HFF-Myc (cell line): ENCODE data around the gene TNS1.

Experiments used
- DNase-seq: peaks from one replicate; pipeline ENCODE4 v3.0.0-alpha.2; 2011; ENCODE audit warnings: low read depth; ENCODE audit errors: extremely low read depth
- H3K4me3 ChIP-seq: replicated peaks from 2 replicates; pipeline ENCODE4 v1.5.1; 2011; ENCODE audit warnings: low read depth, mild to moderate bottlenecking, control low read depth, low read length
- CTCF ChIP-seq: IDR thresholded peaks from 2 replicates; pipeline ENCODE4 v1.5.1; 2012; ENCODE audit warnings: mild to moderate bottlenecking, low read depth, low read length, control low read depth; ENCODE audit errors: missing control alignments

TNS1 gene

GRCh38 chr2:217971166-217971565 is 31.6 kb downstream of the TNS1 start:
- no peak overlapping the region for H3K4me3 ChIP-seq
- TF ChIP-seq CTCF: no peak
- no peak for DNase-seq

DNA sequence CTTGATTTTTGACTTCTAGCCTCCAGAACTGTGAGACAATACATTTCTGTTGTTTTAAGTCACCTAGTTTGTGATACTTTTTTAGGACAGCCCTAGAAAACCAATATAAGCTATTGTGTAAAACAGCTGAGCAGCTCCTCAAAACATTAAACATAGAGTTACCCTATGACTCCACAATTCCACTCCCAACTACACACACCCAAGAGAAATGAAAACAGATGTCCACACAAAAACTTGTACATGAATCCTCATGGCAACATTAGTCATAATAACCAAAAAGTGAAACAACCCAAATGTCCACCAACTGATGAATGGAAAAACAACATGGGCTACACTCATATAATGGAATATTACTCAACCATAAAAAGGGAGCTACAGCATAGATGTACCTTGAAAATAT is 32.6 kb downstream of the TNS1 start:
- DNase-seq: no peak

DNA sequence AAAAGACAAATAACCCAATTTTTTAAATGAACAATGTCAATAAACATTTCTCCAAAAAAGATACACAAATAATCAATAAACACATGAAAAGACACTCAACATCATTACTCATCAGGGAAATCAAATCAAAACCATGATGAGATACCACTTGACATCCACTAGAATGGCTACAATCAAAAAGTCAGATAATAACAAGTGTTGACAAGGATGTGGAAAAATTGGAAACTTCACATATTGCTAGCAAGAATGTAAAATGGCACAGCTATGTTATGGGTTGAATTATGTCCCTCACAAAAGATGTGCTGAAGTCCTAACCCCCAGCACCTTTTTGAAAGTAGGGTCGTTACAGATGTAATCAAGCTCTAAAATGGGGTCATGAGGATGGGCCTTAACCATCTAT is 33.2 kb downstream of the TNS1 start:
- H3K4me3 ChIP-seq: no peak overlapping the region
- TF ChIP-seq CTCF: no peak
- DNase-seq: no peak

More for the DNA sequence above, 32.6 kb downstream of the TNS1 start:
- TF ChIP-seq CTCF: no peak
- H3K4me3 ChIP-seq: no peak overlapping the region

DNA sequence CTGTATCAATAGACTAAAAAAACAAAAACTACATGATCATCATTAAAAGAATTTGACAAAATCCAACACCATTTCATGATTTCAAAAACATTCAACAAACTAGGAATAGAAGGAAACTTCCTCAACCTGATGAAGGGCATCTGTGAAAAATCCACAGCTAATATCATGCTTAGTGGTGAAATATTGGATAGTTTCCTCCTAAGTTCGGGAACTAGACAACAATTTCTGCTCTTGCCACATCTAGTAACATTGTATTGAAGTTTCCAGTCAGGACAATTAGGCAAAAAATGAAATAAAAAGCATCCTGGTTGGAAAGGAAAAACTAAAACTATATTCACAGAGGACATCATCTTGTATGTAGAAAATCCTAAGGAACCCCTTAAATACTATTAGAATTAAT is 34.8 kb downstream of the TNS1 start:
- no peak for TF ChIP-seq CTCF
- no peak for DNase-seq
- H3K4me3 ChIP-seq: no peak overlapping the region

DNA sequence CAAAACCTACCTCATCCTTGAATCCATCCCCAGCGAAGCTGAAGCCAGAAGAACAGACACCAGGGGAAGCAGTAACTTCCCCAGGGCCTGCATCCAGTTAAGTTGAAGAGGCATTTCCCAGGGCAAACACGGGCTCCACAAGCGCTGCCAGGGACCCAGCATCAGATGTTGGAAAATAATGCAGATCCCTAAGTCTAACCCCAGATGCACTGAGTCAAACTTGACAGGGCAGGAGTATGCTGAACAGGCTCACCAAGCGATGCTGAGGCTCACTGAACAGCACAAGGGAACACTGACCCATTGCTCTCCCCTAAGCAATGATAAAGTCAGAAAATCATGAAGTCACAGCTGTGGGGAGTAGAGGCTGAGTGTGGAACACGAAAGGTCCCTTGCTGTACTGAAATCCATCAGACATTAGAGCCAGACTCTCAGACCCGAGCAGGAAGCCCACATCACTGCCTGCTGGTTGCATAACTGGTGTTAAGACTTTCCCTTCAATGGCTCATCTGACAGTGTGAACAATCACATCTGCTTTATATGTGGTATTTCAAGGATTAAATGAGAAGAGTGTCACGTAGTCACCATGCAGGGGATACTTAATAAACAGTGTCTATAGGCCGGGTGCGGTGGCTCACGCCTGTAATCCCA is 36.2 kb downstream of the TNS1 start:
- no peak overlapping the region for H3K4me3 ChIP-seq
- no peak for TF ChIP-seq CTCF
- DNase-seq: no peak

DNA sequence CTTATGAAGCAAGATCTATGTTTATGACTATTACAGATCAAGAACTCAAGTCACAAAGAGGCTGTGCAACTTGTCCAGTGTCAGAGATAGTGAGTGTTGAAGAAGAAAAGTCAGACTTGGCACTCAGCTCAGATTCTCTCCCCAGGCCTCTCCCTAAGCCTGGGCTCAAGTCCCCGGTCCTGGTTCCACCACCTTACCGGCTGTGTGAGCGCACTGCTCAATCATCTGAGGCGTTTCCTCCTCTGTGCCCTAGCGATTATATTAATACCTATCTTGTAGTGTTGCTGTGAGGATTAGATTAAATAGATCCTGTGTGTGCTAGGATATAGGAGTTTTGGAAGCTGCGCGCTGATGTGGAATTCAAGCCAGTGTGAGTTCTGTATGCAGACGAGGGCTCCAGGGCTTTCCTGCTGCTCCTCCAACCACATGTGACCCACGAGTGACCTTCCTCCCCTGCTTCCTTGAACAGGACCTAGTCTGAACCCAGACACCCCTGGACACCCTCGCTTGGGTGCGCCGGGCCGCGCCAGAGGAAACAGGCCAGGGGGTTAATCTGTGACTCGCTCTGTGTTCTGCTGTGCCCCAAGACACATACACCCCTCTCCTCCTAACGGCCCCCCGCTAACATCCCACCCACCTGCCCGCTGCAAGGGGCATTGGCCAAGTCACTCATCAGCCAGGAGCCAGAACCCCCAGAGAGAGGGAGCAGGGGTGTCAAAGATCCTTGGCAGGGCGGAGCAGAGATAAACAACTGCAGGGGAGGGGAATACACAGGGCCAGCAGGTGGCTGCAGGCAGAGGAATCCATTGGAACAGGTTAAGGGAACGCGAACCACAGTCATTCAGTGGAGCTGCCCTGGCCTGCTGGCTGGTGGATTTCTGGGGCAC is 38.3 kb downstream of the TNS1 start:
- no peak overlapping the region for H3K4me3 ChIP-seq
- DNase-seq: no peak
- TF ChIP-seq CTCF: no peak

- no peak for DNase-seq
- no peak for TF ChIP-seq CTCF
- H3K4me3 ChIP-seq: no peak overlapping the region
These were observed 42.4 kb downstream of the TNS1 start for GRCh38 chr2:217960351-217960750.
